HepG2 (cell line): Measurements from ENCODE around the gene PLK2. TPM values are rescaled to one million over a fixed set of nuclear protein-coding genes. Genes with fewer than 3 reads are reported as not detected.

Experiments used
- ARNTL ChIP-seq: sonication (generic); formaldehyde crosslinking; IDR thresholded peaks from 2 replicates; pipeline ENCODE4 v1.4.0; 2020; ENCODE audit warnings: mild to moderate bottlenecking, missing genetic modification reagents
- ATF7 ChIP-seq, 2 experiments: fragments of 450-650 bp in 1 of 2; sonication (generic) in 1 of 2; formaldehyde crosslinking in 1 of 2; IDR thresholded peaks; 2 replicates each; pipeline versions ENCODE4 v1.4.0 to v1.6.1; 2016 to 2020; ENCODE audit warnings: antibody characterized with exemption in 1 of 2, mild to moderate bottlenecking in 1 of 2, missing genetic modification reagents in 1 of 2
- CERS6 ChIP-seq: sonication (generic); formaldehyde crosslinking; IDR thresholded peaks from 2 replicates; pipeline ENCODE4 v1.5.0; 2020; ENCODE audit warnings: missing genetic modification reagents
- EP300 ChIP-seq, 3 experiments: sonication (generic) in 1 of 3; formaldehyde crosslinking in 1 of 3; IDR thresholded peaks; 2 replicates each; pipeline versions ENCODE4 v1.5.1 to v1.6.1; 2011 to 2020; ENCODE audit warnings: low read depth in 2 of 3, low read length in 2 of 3, borderline replicate concordance in 1 of 3, improper control_type of control experiment in 1 of 3, mild to moderate bottlenecking in 1 of 3, missing genetic modification reagents in 1 of 3, moderate library complexity in 1 of 3
- FOXK1 ChIP-seq: sonication (generic); formaldehyde crosslinking; IDR thresholded peaks from 2 replicates; pipeline ENCODE4 v1.4.0; 2020; ENCODE audit warnings: low read depth, missing genetic modification reagents, borderline replicate concordance
- GTF3A ChIP-seq: sonication (generic); formaldehyde crosslinking; conservative IDR thresholded peaks from 2 replicates; pipeline ENCODE4 v1.4.0; 2020; ENCODE audit warnings: mild to moderate bottlenecking, missing genetic modification reagents
- HIC2 ChIP-seq: sonication (generic); formaldehyde crosslinking; IDR thresholded peaks from 2 replicates; pipeline ENCODE4 v1.9.0; 2022; ENCODE audit warnings: low read depth, missing genetic modification reagents
- HIVEP1 ChIP-seq: sonication (generic); formaldehyde crosslinking; IDR thresholded peaks from 2 replicates; pipeline ENCODE4 v1.4.0; 2020; ENCODE audit warnings: mild to moderate bottlenecking, missing genetic modification reagents
- IKZF1 ChIP-seq: fragments of 450-650 bp; IDR thresholded peaks from 2 replicates; pipeline ENCODE4 v1.7.1; 2016
- JUN ChIP-seq: sonication (generic); formaldehyde crosslinking; IDR thresholded peaks from 2 replicates; pipeline ENCODE4 v1.4.0; 2020; ENCODE audit warnings: mild to moderate bottlenecking, missing genetic modification reagents
- NR1H2 ChIP-seq: sonication (generic); formaldehyde crosslinking; IDR thresholded peaks from 2 replicates; pipeline ENCODE4 v1.8.1; 2022; ENCODE audit warnings: low read depth, missing genetic modification reagents, borderline replicate concordance
- RELA ChIP-seq: sonication (generic); formaldehyde crosslinking; IDR thresholded peaks from 2 replicates; pipeline ENCODE4 v1.4.0; 2020; ENCODE audit warnings: missing genetic modification reagents
- SCMH1 ChIP-seq: sonication (generic); formaldehyde crosslinking; IDR thresholded peaks from 2 replicates; pipeline ENCODE4 v1.9.0; 2021; ENCODE audit warnings: missing genetic modification reagents, mild to moderate bottlenecking, borderline replicate concordance
- SIX1 ChIP-seq: sonication (generic); formaldehyde crosslinking; IDR thresholded peaks from 2 replicates; pipeline ENCODE4 v1.4.0; 2020; ENCODE audit warnings: missing genetic modification reagents, borderline replicate concordance
- SNAI1 ChIP-seq: sonication (generic); formaldehyde crosslinking; IDR thresholded peaks from 2 replicates; pipeline ENCODE4 v1.5.0; 2020; ENCODE audit warnings: mild to moderate bottlenecking, missing genetic modification reagents, borderline replicate concordance
- SP4 ChIP-seq: sonication (generic); formaldehyde crosslinking; IDR thresholded peaks from 2 replicates; pipeline ENCODE4 v1.8.1; 2023; ENCODE audit warnings: mild to moderate bottlenecking, missing genetic modification reagents
- STAG1 ChIP-seq: sonication (generic); formaldehyde crosslinking; IDR thresholded peaks from 2 replicates; pipeline ENCODE4 v1.4.0; 2020; ENCODE audit warnings: missing genetic modification reagents
- TCF7 ChIP-seq: sonication (generic); IDR thresholded peaks from 2 replicates; pipeline ENCODE4 v1.6.1; 2016; ENCODE audit warnings: antibody characterized with exemption, low read depth
- ZMYM4 ChIP-seq: sonication (generic); formaldehyde crosslinking; IDR thresholded peaks from 2 replicates; pipeline ENCODE4 v1.8.1; 2023; ENCODE audit warnings: mild to moderate bottlenecking, missing genetic modification reagents
- ZNF234 ChIP-seq: sonication (generic); formaldehyde crosslinking; conservative IDR thresholded peaks from 2 replicates; pipeline ENCODE4 v1.5.1; 2020; ENCODE audit warnings: mild to moderate bottlenecking, missing genetic modification reagents
- ZNF3 ChIP-seq: IDR thresholded peaks from 2 replicates; pipeline ENCODE4 v1.7.0; 2017; ENCODE audit warnings: inconsistent platforms
- ZNF317 ChIP-seq: sonication (generic); formaldehyde crosslinking; IDR thresholded peaks from 2 replicates; pipeline ENCODE4 v1.5.0; 2020; ENCODE audit warnings: mild to moderate bottlenecking, missing genetic modification reagents
- ZNF326 ChIP-seq: sonication (generic); formaldehyde crosslinking; IDR thresholded peaks from 2 replicates; pipeline ENCODE4 v1.4.0; 2020; ENCODE audit warnings: missing genetic modification reagents, borderline replicate concordance
- ZNF780A ChIP-seq: sonication (generic); formaldehyde crosslinking; IDR thresholded peaks from 2 replicates; pipeline ENCODE4 v1.8.0; 2022; ENCODE audit warnings: mild to moderate bottlenecking, missing genetic modification reagents, moderate library complexity
- ZNF792 ChIP-seq: IDR thresholded peaks from 2 replicates; pipeline ENCODE4 v1.6.1; 2016
- ZSCAN30 ChIP-seq: sonication (generic); formaldehyde crosslinking; IDR thresholded peaks from 2 replicates; pipeline ENCODE4 v1.5.0; 2020; ENCODE audit warnings: mild to moderate bottlenecking, missing genetic modification reagents
- polyA plus RNA-seq, 8 experiments: library from polyadenylated mRNA; depleted of rRNA in 3 of 8; stranded (reverse) in 7 of 8; unstranded in 1 of 8; fragments of >200 nt; fragmentation: Illumina TruSeq in 4 of 8; extraction: Trizol in 4 of 8; gene quantifications; 2 replicates each; pipeline versions ENCODE4 v1.2.1 to v1.2.3, GENCODE V29; 2011 to 2016; ENCODE audit warnings: low read depth in 4 of 8, missing spikeins in 1 of 8, mixed read lengths in 1 of 8; ENCODE audit not compliant: insufficient read depth in 1 of 8
- total RNA-seq, 5 experiments: library from RNA; depleted of rRNA; stranded (reverse); fragments of >200 nt; fragmentation: Illumina TruSeq; extraction: Trizol; gene quantifications; 2 replicates each; pipeline ENCODE4 v1.2.3, GENCODE V29; 2016; ENCODE audit warnings: low read depth in 1 of 5
- TF ChIP-seq, protein P1 (sequence below): sonication (generic); formaldehyde crosslinking; conservative IDR thresholded peaks from 2 replicates; pipeline ENCODE4 v1.8.1; 2023; ENCODE audit warnings: missing genetic modification reagents
- TF ChIP-seq, protein P2 (sequence below), 2 experiments: fragments of 450-650 bp in 1 of 2; sonication (generic) in 1 of 2; formaldehyde crosslinking; IDR thresholded peaks; 2 replicates each; pipeline versions ENCODE4 v1.5.0 to v1.8.0; 2020 to 2022; ENCODE audit warnings: mild to moderate bottlenecking in 1 of 2, missing genetic modification reagents in 1 of 2

Gene PLK2
- total and polyA plus RNA-seq, 2 of the 13 experiments (the other 11 are each of a cell fraction or from before 2014, with no cell fraction given) = 9.6 to 29.6 TPM

GRCh38 chr5:58462154-58462553, 2.3 kb upstream of the PLK2 start (continued):
- TF ChIP-seq ZMYM4 (CRISPR knock-in tag) = peak; percentile 70
- TF ChIP-seq HIC2 = no peak
- TF ChIP-seq SCMH1 = no peak
- TF ChIP-seq ZSCAN30 (CRISPR knock-in tag) = no peak
- TF ChIP-seq SP4 (CRISPR knock-in tag) = no peak
- TF ChIP-seq TCF7 = no peak
- TF ChIP-seq ATF7 (IDR thresholded peaks at IDR 0.05) = no peak
- TF ChIP-seq ATF7 (CRISPR knock-in tag; IDR thresholded peaks at IDR 0.05) = no peak
- no peak for TF ChIP-seq JUN (CRISPR knock-in tag)
- TF ChIP-seq STAG1 (CRISPR knock-in tag) = no peak
- peak; percentile 16; the same call in 1 of the 2 replicates for TF ChIP-seq FOXK1 (CRISPR knock-in tag)
- no peak for TF ChIP-seq RELA (CRISPR knock-in tag)
- TF ChIP-seq HIVEP1 (CRISPR knock-in tag) = no peak
- no peak for TF ChIP-seq GTF3A (CRISPR knock-in tag)
- TF ChIP-seq ZNF3 (CRISPR knock-in tag) = no peak
- no peak for TF ChIP-seq SNAI1
- TF ChIP-seq ZNF326 (CRISPR knock-in tag) = no peak
- TF ChIP-seq ZNF792 = no peak
- no peak for TF ChIP-seq ZNF780A (CRISPR knock-in tag)
- no peak for TF ChIP-seq CERS6 (CRISPR knock-in tag)
- TF ChIP-seq, protein P1, sequence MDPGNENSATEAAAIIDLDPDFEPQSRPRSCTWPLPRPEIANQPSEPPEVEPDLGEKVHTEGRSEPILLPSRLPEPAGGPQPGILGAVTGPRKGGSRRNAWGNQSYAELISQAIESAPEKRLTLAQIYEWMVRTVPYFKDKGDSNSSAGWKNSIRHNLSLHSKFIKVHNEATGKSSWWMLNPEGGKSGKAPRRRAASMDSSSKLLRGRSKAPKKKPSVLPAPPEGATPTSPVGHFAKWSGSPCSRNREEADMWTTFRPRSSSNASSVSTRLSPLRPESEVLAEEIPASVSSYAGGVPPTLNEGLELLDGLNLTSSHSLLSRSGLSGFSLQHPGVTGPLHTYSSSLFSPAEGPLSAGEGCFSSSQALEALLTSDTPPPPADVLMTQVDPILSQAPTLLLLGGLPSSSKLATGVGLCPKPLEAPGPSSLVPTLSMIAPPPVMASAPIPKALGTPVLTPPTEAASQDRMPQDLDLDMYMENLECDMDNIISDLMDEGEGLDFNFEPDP (CRISPR knock-in tag) = no peak
- TF ChIP-seq EP300 (IDR thresholded peaks at IDR 0.05; ENCODE audit: low read depth in 2 of 2, low read length in 2 of 2) = peak in 1 of 2 experiments; percentile 60; a peak in 2 of 4 replicates
- TF ChIP-seq EP300 (CRISPR knock-in tag; IDR thresholded peaks at IDR 0.05; ENCODE audit: borderline replicate concordance) = no peak; the same call in 1 of the 2 replicates
- TF ChIP-seq SIX1 (CRISPR knock-in tag) = no peak
- no peak for TF ChIP-seq NR1H2 (CRISPR knock-in tag)
- TF ChIP-seq IKZF1 = no peak
- no peak for TF ChIP-seq ARNTL (CRISPR knock-in tag)
- no peak for TF ChIP-seq ZNF317
- no peak for TF ChIP-seq ZNF234 (CRISPR knock-in tag)
- TF ChIP-seq, protein P2, sequence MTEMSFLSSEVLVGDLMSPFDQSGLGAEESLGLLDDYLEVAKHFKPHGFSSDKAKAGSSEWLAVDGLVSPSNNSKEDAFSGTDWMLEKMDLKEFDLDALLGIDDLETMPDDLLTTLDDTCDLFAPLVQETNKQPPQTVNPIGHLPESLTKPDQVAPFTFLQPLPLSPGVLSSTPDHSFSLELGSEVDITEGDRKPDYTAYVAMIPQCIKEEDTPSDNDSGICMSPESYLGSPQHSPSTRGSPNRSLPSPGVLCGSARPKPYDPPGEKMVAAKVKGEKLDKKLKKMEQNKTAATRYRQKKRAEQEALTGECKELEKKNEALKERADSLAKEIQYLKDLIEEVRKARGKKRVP (CRISPR knock-in tag; IDR thresholded peaks at IDR 0.05) = no peak
